Heart right ventricle (tissue), 16 donors: Measurements from ENCODE around the gene NRTN. TPM values are rescaled to one million over a fixed set of nuclear protein-coding genes. Genes with fewer than 3 reads are reported as not detected.

Experiments
- ATAC-seq, 8 donors: fragments of 200-7000 bp; cut with Tn5 transposase; one replicate each; pipeline ENCODE4 v1.9.1; 2020; ENCODE audit warnings: mild to moderate bottlenecking in 8 of 8, moderate library complexity in 8 of 8, moderate number of reproducible peaks in 1 of 8
- DNase-seq, 2 donors: peaks; one replicate each; pipeline ENCODE4 v3.0.0-alpha.2; 2020
- H3K27ac ChIP-seq, 10 donors: fragments of 200-600 bp; sonication (generic) in 2 of 10; one replicate each; pipeline versions ENCODE4 v1.5.0 to v1.8.0; 2020 to 2022; ENCODE audit warnings: mild to moderate bottlenecking in 3 of 10
- H3K27me3 ChIP-seq, 7 donors: fragments of 200-600 bp; one replicate each; pipeline ENCODE4 v1.8.0; 2021 to 2022; ENCODE audit warnings: mild to moderate bottlenecking in 2 of 7
- H3K36me3 ChIP-seq, 9 donors: fragments of 200-600 bp; sonication (generic) in 1 of 9; one replicate each; pipeline versions ENCODE4 v1.5.0 to v1.8.0; 2020 to 2022; ENCODE audit warnings: mild to moderate bottlenecking in 2 of 9
- H3K4me1 ChIP-seq, 9 donors: fragments of 200-600 bp; sonication (generic) in 1 of 9; one replicate each; pipeline versions ENCODE4 v1.5.0 to v1.8.0; 2020 to 2022; ENCODE audit warnings: mild to moderate bottlenecking in 4 of 9
- H3K4me3 ChIP-seq, 10 donors: fragments of 200-600 bp; sonication (generic) in 2 of 10; one replicate each; pipeline versions ENCODE4 v1.5.0 to v1.8.0; 2020 to 2022; ENCODE audit warnings: mild to moderate bottlenecking in 7 of 10, moderate library complexity in 2 of 10
- H3K9me3 ChIP-seq, 11 donors: fragments of 200-600 bp in 10 of 11; sonication (generic) in 2 of 11; one replicate each; pipeline versions ENCODE4 v1.5.0 to v1.8.0; 2013 to 2022; ENCODE audit warnings: mild to moderate bottlenecking in 2 of 11, control low read depth in 1 of 11, moderate library complexity in 1 of 11
- CTCF ChIP-seq, 9 donors: fragments of 200-600 bp; sonication (generic) in 2 of 9; IDR thresholded peaks; one replicate each; pipeline versions ENCODE4 v1.5.0 to v1.8.0; 2021 to 2022; ENCODE audit warnings: antibody characterized with exemption in 9 of 9, mild to moderate bottlenecking in 5 of 9, moderate library complexity in 1 of 9
- WGBS, 2 donors: extraction: QIAGEN DNeasy Blood & Tissue Kit; methylation state at CpG; one replicate each; pipeline ENCODE4 v1.1.7; 2013; ENCODE audit warnings: inconsistent platforms in 1 of 2; 5-methylcytosine and 5-hydroxymethylcytosine counted together
- intact Hi-C, 10 donors: fragments of 100-400 bp; cut with DNase I; formaldehyde crosslinking; loops; one replicate each; pipeline versions ENCODE4 v1.11.1 to v1.14.2; 2022
- polyA plus RNA-seq, 2 donors: library from polyadenylated mRNA; stranded (reverse); fragments of 200-250 nt; gene quantifications; one replicate each; pipeline ENCODE4 v1.2.3, GENCODE V29; 2013
- total RNA-seq, 10 donors: library from RNA; stranded (reverse); fragmentation: NEBNext Ultra II Directional in 3 of 10; extraction: Animal tissue kit (Norgen Biotek cat#: 25700) in 3 of 10; gene quantifications; one replicate each; pipeline versions ENCODE4 v1.2.1 to v1.2.4, GENCODE V29; 2021 to 2023
- donor health status: Arrhythmogenic right ventricular cardiomyopathy.
- donor health status: ischemic (EF 13 %, LVEDD 7.1; RV severe dilation, severe dysfunction).
- donor health status: healthy with polysubstance abuse.
- donor health status: DM: no; HTN: yes; CAD: no.
- donor health status: DM: no; HTN: no; CAD: no.
- donor health status: ischemic (EF 25% LVEDD 6.9; RV normal size, moderate dysfunction).
- donor health status: ischemic (EF 25% LVEDD 5.7; RV mildly dilated, moderate dysfunction).
- donor health status: healthy.
- donor health status: DM: yes; HTN: yes; CAD: no.
- donor health status: Ischemic cardiomyopathy.
- donor health status: ischemic (EF 35%, LVEDD 5.7; RV mildly dilated, moderate dysfunction).
- donor health status: nonischemic (EF 11% LVEDD 7.7; RV severe dilation, severe dysfunction).
- donor health status: DM: yes; HTN: yes; CAD: no.
- donor health status: PGD.
- donor health status: ischemic (EF 29% LVEDD 5.4; RV normal size, mild dysfunction).
- donor health status: nonischemic (EF 23%, LVEDD 6.1; RV moderate dilation, normal function).

Gene NRTN
- total and polyA plus RNA-seq, 12 donors, result 4.5 to 40.4 (median 16.2) TPM

GRCh38 chr19:5827342-5827890 lies 22.5 kb downstream of the NRTN start:
- Histone ChIP-seq H3K4me1 (peaks cover 0 to 25% (median 3%) of the 10 kb centered on the region in 9 donors), H3K27ac (peak overlapping the region in 7 of 10 donors; percentile 47 to 80 (median 70)), H3K36me3 (no peaks in the 10 kb centered on the region), H3K4me3 (peak overlapping the region in 7 of 10 donors; percentile 28 to 63 (median 46)), H3K27me3 (peaks cover 0 to 39% (median 27%) of the 10 kb centered on the region in 7 donors), H3K9me3 (no peaks in the 10 kb centered on the region)
- WGBS, 2 donors, result 18% methylated on average over 35 to 37 of the region's 37 CpGs
- TF ChIP-seq CTCF (IDR thresholded peaks at IDR 0.05), result no peak
- intact Hi-C loops, result loop anchor here in 3 of 10 donors (5.0 kb wide), 2 partner anchors 55 to 65 kb away; no protein-coding TSS in a partner anchor
- ATAC-seq, result peak in 1 of 8 donors; percentile 2
- DNase-seq, result no peak

- peak overlapping the region; percentile 6 to 63 (median 39) for H3K4me3 ChIP-seq
- ATAC-seq (peak; percentile 72 to 84 (median 82)), DNase-seq (peak; percentile 81 to 84)
- 1 to 3% methylated on average over 90 to 91 of the region's 91 CpGs for WGBS, 2 donors
- peaks cover 0 to 39% (median 27%) of the 10 kb centered on the region in 7 donors for H3K27me3 ChIP-seq
- peak overlapping the region in 9 of 10 donors; percentile 50 to 89 (median 75) for H3K27ac ChIP-seq
- intact Hi-C loops, result loop anchor here in 3 of 10 donors (5.0 kb wide), 2 partner anchors 54 to 64 kb away; no protein-coding TSS in a partner anchor
- H3K9me3 ChIP-seq, result no peaks in the 10 kb centered on the region
- TF ChIP-seq CTCF (IDR thresholded peaks at IDR 0.05), result no peak
- H3K4me1 ChIP-seq, result peaks cover 0 to 25% (median 3%) of the 10 kb centered on the region in 9 donors
- H3K36me3 ChIP-seq, result no peaks in the 10 kb centered on the region
Measured at GRCh38 chr19:5827891-5828660, 23.2 kb downstream of the NRTN start.

GRCh38 chr19:5828661-5829566 lies 24.0 kb downstream of the NRTN start:
- intact Hi-C loops, result loop anchor here in 3 of 10 donors (5.0 kb wide), 2 partner anchors 53 to 63 kb away; no protein-coding TSS in a partner anchor
- Histone ChIP-seq H3K4me1 (peaks cover 0 to 25% (median 3%) of the 10 kb centered on the region in 9 donors), H3K27ac (peak overlapping the region; percentile 35 to 89 (median 73)), H3K36me3 (no peaks in the 10 kb centered on the region), H3K4me3 (peak overlapping the region in 9 of 10 donors; percentile 28 to 63 (median 40)), H3K9me3 (no peaks in the 10 kb centered on the region), H3K27me3 (peaks cover 0 to 39% (median 27%) of the 10 kb centered on the region in 7 donors)
- ATAC-seq, result peak; percentile 25 to 82 (median 65)
- peak; percentile 43 to 54 for DNase-seq
- TF ChIP-seq CTCF (IDR thresholded peaks at IDR 0.05), result peak in 3 of 9 donors; percentile 16 to 26 (median 23)
- 3% methylated on average over 44 to 47 of the region's 47 CpGs for WGBS, 2 donors
